ENCODE measurements around the gene FAAP24.
"Not testable (repeated sequence)": the region's sequence is repeated elsewhere in the genome, so short reads cannot be mapped to it uniquely, and the experiment has no call there.

Gene FAAP24

GRCh38 chr19:32971715-32972540 lies at the start of gene FAAP24, which contains the start of gene CEP89:
TSS of gene FAAP24 (plus strand) at chr19:32972242. CDS start at chr19:32973197, 955 bp downstream.
TSS of gene CEP89 (minus strand) at chr19:32971958. CDS start at chr19:32971874, 84 bp downstream.
- DNase-seq (ENCODE audit: low read depth in 2 of 2): peak; percentile 96 to 97

GRCh38 chr19:32924200-32924599 lies 47.8 kb upstream of the FAAP24 start:
- no peak for DNase-seq (ENCODE audit: low read depth in 2 of 2)

- DNase-seq (ENCODE audit: low read depth in 2 of 2): no peak
These were observed 43.2 kb upstream of the FAAP24 start for GRCh38 chr19:32928806-32929205.

GRCh38 chr19:32930567-32930966 lies 41.5 kb upstream of the FAAP24 start:
- no peak for DNase-seq (ENCODE audit: low read depth in 2 of 2)

- no peak for DNase-seq (ENCODE audit: low read depth in 2 of 2)
These were observed 38.5 kb upstream of the FAAP24 start for GRCh38 chr19:32933571-32933970.

GRCh38 chr19:32935629-32936028 lies 36.4 kb upstream of the FAAP24 start:
- no peak for DNase-seq (ENCODE audit: low read depth in 2 of 2)

- DNase-seq (ENCODE audit: low read depth in 2 of 2): no peak
These were observed 36.0 kb upstream of the FAAP24 start for GRCh38 chr19:32936065-32936464.

- not testable (repeated sequence) for DNase-seq (ENCODE audit: low read depth in 2 of 2)
These were observed 30.8 kb upstream of the FAAP24 start for GRCh38 chr19:32941273-32941672.

GRCh38 chr19:32945260-32945659 lies 26.8 kb upstream of the FAAP24 start:
- no peak for DNase-seq (ENCODE audit: low read depth in 2 of 2)

GRCh38 chr19:32966750-32967149 lies 5.3 kb upstream of the FAAP24 start:
- no peak for DNase-seq (ENCODE audit: low read depth in 2 of 2)

GRCh38 chr19:32969549-32969948 lies 2.5 kb upstream of the FAAP24 start:
- DNase-seq (ENCODE audit: low read depth in 2 of 2): no peak

GRCh38 chr19:32971012-32971595 lies 938 bp upstream of the FAAP24 start:
- no peak for DNase-seq (ENCODE audit: low read depth in 2 of 2)

GRCh38 chr19:32976223-32976805 lies 4.3 kb downstream of the FAAP24 start:
- DNase-seq (ENCODE audit: low read depth in 2 of 2): peak; percentile 17 to 40

GRCh38 chr19:32977280-32977679 lies 5.2 kb downstream of the FAAP24 start:
- DNase-seq (ENCODE audit: low read depth in 2 of 2): no peak

- not testable (repeated sequence) for DNase-seq (ENCODE audit: low read depth in 2 of 2)
These were observed 5.8 kb downstream of the FAAP24 start for GRCh38 chr19:32977813-32978212.

GRCh38 chr19:32979807-32980206 lies 7.8 kb downstream of the FAAP24 start:
- DNase-seq (ENCODE audit: low read depth in 2 of 2): not testable (repeated sequence)

GRCh38 chr19:32982488-32982887 lies 10.4 kb downstream of the FAAP24 start:
- DNase-seq (ENCODE audit: low read depth in 2 of 2): not testable (repeated sequence)

GRCh38 chr19:32988254-32988653 lies 16.2 kb downstream of the FAAP24 start:
- not testable (repeated sequence) for DNase-seq (ENCODE audit: low read depth in 2 of 2)

GRCh38 chr19:32988724-32989123 lies 16.7 kb downstream of the FAAP24 start:
- DNase-seq (ENCODE audit: low read depth in 2 of 2): no peak

GRCh38 chr19:32995966-32996365 lies 23.9 kb downstream of the FAAP24 start:
- DNase-seq (ENCODE audit: low read depth in 2 of 2): not testable (repeated sequence)

GRCh38 chr19:32997061-32997464 lies 25.0 kb downstream of the FAAP24 start:
- DNase-seq (ENCODE audit: low read depth in 2 of 2): not testable (repeated sequence)

GRCh38 chr19:32997716-32998355 lies 25.8 kb downstream of the FAAP24 start:
- DNase-seq (ENCODE audit: low read depth in 2 of 2): no peak
